GM18867 (cell line): ENCODE data around the gene ATXN2.

Experiments used
- ATAC-seq: cut with Tn5 transposase; IDR thresholded peaks from one replicate; pipeline ENCODE4 v1.9.1; 2021; ENCODE audit warnings: mild to moderate bottlenecking, moderate library complexity; ENCODE audit not compliant: unreplicated experiment

The ATXN2 gene

GRCh38 chr12:111424189-111424792 lies 174.8 kb downstream of the ATXN2 start:
- ATAC-seq = no peak

GRCh38 chr12:111420494-111420893 lies 178.6 kb downstream of the ATXN2 start:
- ATAC-seq = no peak

- no peak for ATAC-seq
Observed at GRCh38 chr12:111419784-111420183, 179.3 kb downstream of the ATXN2 start.

GRCh38 chr12:111418594-111418880 lies 180.6 kb downstream of the ATXN2 start:
- ATAC-seq = no peak

- no peak for ATAC-seq
Observed at GRCh38 chr12:111417784-111418593, 181.1 kb downstream of the ATXN2 start.

GRCh38 chr12:111417290-111417689 lies 181.8 kb downstream of the ATXN2 start:
- no peak for ATAC-seq

GRCh38 chr12:111414711-111415252 lies 184.3 kb downstream of the ATXN2 start:
- no peak for ATAC-seq

GRCh38 chr12:111413442-111414086 lies 185.6 kb downstream of the ATXN2 start:
- ATAC-seq = no peak

GRCh38 chr12:111412830-111413441 lies 186.2 kb downstream of the ATXN2 start:
- ATAC-seq = no peak

GRCh38 chr12:111412007-111412829 lies 186.9 kb downstream of the ATXN2 start:
- ATAC-seq = no peak

- ATAC-seq = no peak
Observed at GRCh38 chr12:111411185-111411764, 187.8 kb downstream of the ATXN2 start.

GRCh38 chr12:111410431-111411184 lies 188.5 kb downstream of the ATXN2 start:
- ATAC-seq = no peak

- ATAC-seq = no peak
Observed at GRCh38 chr12:111409780-111410430, 189.2 kb downstream of the ATXN2 start.

GRCh38 chr12:111409403-111409779 lies 189.7 kb downstream of the ATXN2 start:
- no peak for ATAC-seq

GRCh38 chr12:111408686-111409402 lies 190.3 kb downstream of the ATXN2 start:
- ATAC-seq = no peak

GRCh38 chr12:111408116-111408440 lies 191.0 kb downstream of the ATXN2 start:
- ATAC-seq = no peak

GRCh38 chr12:111407377-111408115 lies 191.6 kb downstream of the ATXN2 start:
- no peak for ATAC-seq
